Testis (tissue), 3 donors: Measurements from ENCODE around the gene HES5. TPM values are rescaled to one million over a fixed set of nuclear protein-coding genes. Genes with fewer than 3 reads are reported as not detected.

ENCODE experiments used
- DNase-seq: peaks from one replicate; pipeline ENCODE4 v3.0.0-alpha.2; 2019
- H3K27ac ChIP-seq, 2 donors: fragments of 200-600 bp; sonication (generic); one replicate each; pipeline ENCODE4 v1.5.1; 2019
- H3K27me3 ChIP-seq: fragments of 200-600 bp; sonication (generic); one replicate; pipeline ENCODE4 v1.5.1; 2019
- H3K36me3 ChIP-seq: fragments of 200-600 bp; sonication (generic); one replicate; pipeline ENCODE4 v1.5.1; 2017; ENCODE audit warnings: low read depth; ENCODE audit errors: missing control alignments
- H3K4me1 ChIP-seq: fragments of 200-600 bp; sonication (generic); one replicate; pipeline ENCODE4 v1.5.1; 2019
- H3K4me3 ChIP-seq, 2 donors: fragments of 200-600 bp; sonication (generic); one replicate each; pipeline ENCODE4 v1.5.1; 2017 to 2019
- H3K9me3 ChIP-seq: fragments of 200-600 bp; sonication (generic); one replicate; pipeline ENCODE4 v1.5.1; 2017
- CTCF ChIP-seq, 3 experiments: fragments of 450-650 bp in 2 of 3; fragments of 200-600 bp in 1 of 3; sonication (generic) in 1 of 3; IDR thresholded peaks; one replicate each; pipeline ENCODE4 v1.5.1; 2016 to 2019; ENCODE audit warnings: antibody characterized with exemption in 3 of 3, mild to moderate bottlenecking in 2 of 3, moderate library complexity in 1 of 3
- POLR2A ChIP-seq: fragments of 450-650 bp; IDR thresholded peaks from one replicate; pipeline ENCODE4 v1.6.1; 2017; ENCODE audit warnings: antibody characterized with exemption, mild to moderate bottlenecking, moderate library complexity
- WGBS, 2 donors: methylation state at CpG; one replicate each; pipeline ENCODE4 v1.1.5; 2018; 5-methylcytosine and 5-hydroxymethylcytosine counted together
- intact Hi-C: fragments of 100-400 bp; cut with DNase I; formaldehyde crosslinking; loops from one replicate; pipeline ENCODE4 v1.15.1; 2023; ENCODE audit warnings: low total_unique reads
- polyA plus RNA-seq: library from polyadenylated mRNA; stranded (reverse); fragments of 350-450 nt; fragmentation: Illumina TruSeq; extraction: RNeasy Lipid Tissue Mini Kit (QIAGEN cat#74804); gene quantifications from one replicate; pipeline ENCODE4 v1.2.3, GENCODE V29; 2014; ENCODE audit warnings: low read depth, low replicate concordance; ENCODE audit not compliant: insufficient read depth
- total RNA-seq, 2 donors: library from RNA; depleted of rRNA; stranded (reverse); fragments of >200 nt; gene quantifications; one replicate each; pipeline ENCODE4 v1.2.3, GENCODE V29; 2016

Gene HES5
- total and polyA plus RNA-seq, 3 donors from 2014 or later, result 1.1 to 4.2 (median 2.8) TPM

DNA sequence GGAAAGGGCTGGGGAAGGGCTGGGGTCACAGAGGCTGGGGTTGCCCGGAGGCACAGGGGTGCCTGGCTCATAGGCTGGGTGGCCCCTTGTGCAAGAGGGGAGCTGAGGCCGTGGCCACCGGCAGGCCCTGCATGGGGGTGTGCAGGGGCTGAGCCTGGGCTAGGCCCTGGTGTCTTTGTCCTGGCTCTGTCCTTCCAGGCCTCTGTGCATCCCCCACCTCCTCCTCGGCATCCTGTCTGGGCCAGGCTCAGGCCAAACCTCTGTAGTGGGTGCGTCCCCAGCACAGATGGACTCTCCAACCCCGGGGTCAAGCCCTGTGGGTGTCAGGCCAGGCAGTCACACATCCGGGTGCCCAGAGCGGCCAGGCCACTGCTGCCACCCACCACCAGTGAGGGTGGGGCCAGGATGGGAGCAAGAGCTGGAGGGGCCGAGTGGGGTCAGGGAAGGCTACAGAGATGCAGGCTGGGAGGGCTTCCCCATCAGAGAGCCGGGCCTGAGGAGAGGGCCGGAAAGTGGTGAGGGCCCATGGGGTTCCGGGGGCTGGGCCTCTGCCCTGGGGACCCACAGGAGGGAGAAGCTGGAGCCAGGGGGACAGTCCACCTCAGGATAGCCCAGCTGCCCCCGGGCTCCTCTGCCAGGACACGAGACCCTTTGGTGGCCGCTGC lies 23.0 kb downstream of the HES5 start:
- 50 to 62% methylated on average over 1 to 15 of the region's 15 CpGs for WGBS, 2 donors
- H3K36me3 ChIP-seq, result no peaks in the 10 kb centered on the region
- intact Hi-C loops, result no loop called here

DNA sequence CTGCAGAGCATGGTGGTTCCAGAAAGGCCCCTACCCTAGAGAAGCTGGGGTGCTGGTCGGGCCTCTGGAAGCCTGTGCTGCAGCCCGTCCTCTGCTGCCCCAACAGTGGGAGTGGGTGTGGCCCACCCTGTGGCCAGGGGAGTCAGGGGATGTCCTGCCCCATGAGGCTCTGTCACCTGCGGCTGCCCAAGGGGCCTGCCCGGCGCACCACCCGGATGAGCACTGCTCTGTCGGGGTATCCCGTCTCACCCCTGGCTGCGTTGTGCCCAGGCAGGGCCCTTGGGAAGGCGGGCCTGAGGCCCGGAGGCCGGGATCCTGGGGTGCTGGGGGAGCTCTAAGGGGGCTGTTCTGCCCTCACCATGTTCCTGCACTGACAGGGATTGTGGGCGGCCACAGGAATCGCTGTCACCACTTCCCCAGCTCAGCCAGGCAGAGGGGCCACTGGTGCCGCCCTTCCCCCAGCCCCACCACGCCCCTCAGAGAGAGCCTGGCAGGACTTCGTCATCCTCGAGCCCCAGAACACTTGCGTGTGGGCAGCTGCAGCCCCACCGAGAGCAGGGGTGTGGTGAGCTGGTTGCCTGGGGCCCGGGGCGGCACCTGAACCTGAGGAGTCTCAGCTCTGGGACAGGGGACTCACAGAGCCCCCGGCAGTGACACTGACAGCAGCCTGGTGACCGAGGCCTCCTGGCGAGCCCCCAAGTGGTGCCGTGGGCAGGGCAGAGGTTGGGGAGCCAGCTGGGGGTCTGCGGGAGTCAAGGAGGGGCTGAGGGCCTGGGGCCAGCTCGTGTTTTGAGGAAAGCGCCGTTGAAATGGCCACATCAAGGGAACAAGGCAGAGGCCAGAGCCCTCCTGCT lies 23.8 kb downstream of the HES5 start:
- TF ChIP-seq CTCF (IDR thresholded peaks at IDR 0.05) (no peak), POLR2A (no peak)
- no peaks in the 10 kb centered on the region for H3K36me3 ChIP-seq
- H3K9me3 ChIP-seq, result no peaks in the 10 kb centered on the region
- H3K4me3 ChIP-seq, result no peak overlapping the region
- WGBS, 2 donors, result 81 to 86% methylated on average over 16 to 21 of the region's 30 CpGs
- no peaks in the 10 kb centered on the region for H3K4me1 ChIP-seq
- H3K27ac ChIP-seq, result no peak overlapping the region
- DNase-seq, result no peak
- H3K27me3 ChIP-seq, result no peaks in the 10 kb centered on the region
- intact Hi-C loops, result no loop called here

More for the DNA sequence above, 23.0 kb downstream of the HES5 start:
- no peak for DNase-seq
- TF ChIP-seq CTCF (IDR thresholded peaks at IDR 0.05), result no peak
- TF ChIP-seq POLR2A, result no peak
- Histone ChIP-seq H3K27ac (no peak overlapping the region), H3K4me1 (no peaks in the 10 kb centered on the region), H3K27me3 (no peaks in the 10 kb centered on the region), H3K4me3 (no peak overlapping the region), H3K9me3 (no peaks in the 10 kb centered on the region)

GRCh38 chr1:2505461-2505994 lies 24.5 kb downstream of the HES5 start:
- no peaks in the 10 kb centered on the region for H3K36me3 ChIP-seq
- intact Hi-C loops, result no loop called here
- H3K27me3 ChIP-seq, result no peaks in the 10 kb centered on the region
- no peaks in the 10 kb centered on the region for H3K9me3 ChIP-seq
- WGBS, 2 donors, result 81 to 86% methylated on average over 17 to 21 of the region's 21 CpGs
- no peak for TF ChIP-seq CTCF (IDR thresholded peaks at IDR 0.05)
- TF ChIP-seq POLR2A, result no peak
- no peak overlapping the region for H3K4me3 ChIP-seq
- H3K4me1 ChIP-seq, result no peaks in the 10 kb centered on the region
- DNase-seq, result no peak
- H3K27ac ChIP-seq, result no peak overlapping the region

GRCh38 chr1:2504949-2505272 lies 25.2 kb downstream of the HES5 start:
- no peaks in the 10 kb centered on the region for H3K9me3 ChIP-seq
- H3K36me3 ChIP-seq, result no peaks in the 10 kb centered on the region
- no peak overlapping the region for H3K27ac ChIP-seq
- intact Hi-C loops, result no loop called here
- TF ChIP-seq POLR2A (no peak), CTCF (IDR thresholded peaks at IDR 0.05) (no peak)
- 54 to 60% methylated on average over 4 to 8 of the region's 22 CpGs for WGBS, 2 donors
- no peaks in the 10 kb centered on the region for H3K27me3 ChIP-seq
- H3K4me3 ChIP-seq, result no peak overlapping the region
- no peaks in the 10 kb centered on the region for H3K4me1 ChIP-seq
- DNase-seq, result no peak
